Ishikawa (cell line): ENCODE results near the gene SHISA9.

Experiments
- CEBPB ChIP-seq: IDR thresholded peaks from 2 replicates; pipeline ENCODE4 v1.6.1; 2012
- EGR1 ChIP-seq: IDR thresholded peaks from 2 replicates; pipeline ENCODE4 v1.6.1; 2012
- EP300 ChIP-seq: IDR thresholded peaks from 2 replicates; pipeline ENCODE4 v1.6.1; 2012; ENCODE audit warnings: borderline replicate concordance
- MAX ChIP-seq: IDR thresholded peaks from 2 replicates; pipeline ENCODE4 v1.6.1; 2012
- RAD21 ChIP-seq: IDR thresholded peaks from 2 replicates; pipeline ENCODE4 v1.6.1; 2012; ENCODE audit warnings: low read depth
- TAF1 ChIP-seq: IDR thresholded peaks from 2 replicates; pipeline ENCODE4 v1.6.1; 2012; ENCODE audit warnings: low read depth, mild to moderate bottlenecking
- TCF12 ChIP-seq: IDR thresholded peaks from 2 replicates; pipeline ENCODE4 v1.6.1; 2012; ENCODE audit warnings: low read depth
- TEAD4 ChIP-seq: IDR thresholded peaks from 2 replicates; pipeline ENCODE4 v1.6.1; 2012
- YY1 ChIP-seq: IDR thresholded peaks from 2 replicates; pipeline ENCODE4 v1.6.1; 2012; ENCODE audit warnings: low read depth

GRCh38 chr16:13049688-13050087 is 148.3 kb downstream of the SHISA9 start:
- TF ChIP-seq MAX = no peak
- no peak for TF ChIP-seq CEBPB
- TF ChIP-seq EGR1 = no peak
- TF ChIP-seq RAD21 = no peak
- TF ChIP-seq TCF12 = no peak
- TF ChIP-seq EP300 = no peak
- TF ChIP-seq TEAD4 = no peak
- TF ChIP-seq YY1 = no peak
- TF ChIP-seq TAF1 = no peak
